GM10248 (cell line): ENCODE data around the gene RAB7B.

Experiments
- CTCF ChIA-PET: fragments of 300-600 bp; sonication (Branson Sonifier 250); formaldehyde crosslinking; extraction: SDS; loops from one replicate; lab custom pipeline; 2021; ENCODE audit warnings: antibody characterized with exemption; lab: Yijun Ruan, JAX
- POLR2A ChIA-PET: fragments of 350-650 bp; sonication (Branson Sonifier 250); formaldehyde crosslinking; extraction: SDS; loops from one replicate; lab custom pipeline; 2020; ENCODE audit warnings: antibody characterized with exemption; lab: Yijun Ruan, JAX
- DNase-seq: peaks from one replicate; pipeline ENCODE4 v3.0.0; 2012; ENCODE audit errors: extremely low spot score
- TF ChIP-seq, protein P1 (sequence below): IDR thresholded peaks from 2 replicates; pipeline ENCODE4 v1.5.1; 2012; ENCODE audit warnings: mild to moderate bottlenecking, low read depth; ENCODE audit errors: extremely low read depth, missing control alignments, control extremely low read depth

Gene RAB7B

DNA sequence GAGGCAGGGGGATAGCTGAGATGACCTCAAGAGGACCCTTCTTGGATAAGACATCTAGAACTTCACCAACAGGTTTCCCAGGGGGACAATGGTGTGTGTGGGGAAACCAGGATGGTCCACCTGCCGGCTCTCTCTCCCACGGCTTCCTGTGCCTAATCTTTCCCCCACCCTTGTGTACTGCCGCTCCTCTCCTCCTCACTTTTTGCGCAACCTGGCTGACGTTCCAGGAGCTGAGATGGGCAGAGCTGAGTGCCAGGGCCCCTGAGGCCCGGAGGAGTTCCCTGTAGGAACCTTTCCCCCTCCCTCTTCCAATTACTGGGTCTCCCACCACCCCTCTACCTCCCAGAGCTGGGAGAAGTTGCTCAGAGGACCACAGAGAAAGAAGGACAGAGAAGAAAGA, 66.9 kb downstream of the RAB7B start:
- TF ChIP-seq, protein P1, sequence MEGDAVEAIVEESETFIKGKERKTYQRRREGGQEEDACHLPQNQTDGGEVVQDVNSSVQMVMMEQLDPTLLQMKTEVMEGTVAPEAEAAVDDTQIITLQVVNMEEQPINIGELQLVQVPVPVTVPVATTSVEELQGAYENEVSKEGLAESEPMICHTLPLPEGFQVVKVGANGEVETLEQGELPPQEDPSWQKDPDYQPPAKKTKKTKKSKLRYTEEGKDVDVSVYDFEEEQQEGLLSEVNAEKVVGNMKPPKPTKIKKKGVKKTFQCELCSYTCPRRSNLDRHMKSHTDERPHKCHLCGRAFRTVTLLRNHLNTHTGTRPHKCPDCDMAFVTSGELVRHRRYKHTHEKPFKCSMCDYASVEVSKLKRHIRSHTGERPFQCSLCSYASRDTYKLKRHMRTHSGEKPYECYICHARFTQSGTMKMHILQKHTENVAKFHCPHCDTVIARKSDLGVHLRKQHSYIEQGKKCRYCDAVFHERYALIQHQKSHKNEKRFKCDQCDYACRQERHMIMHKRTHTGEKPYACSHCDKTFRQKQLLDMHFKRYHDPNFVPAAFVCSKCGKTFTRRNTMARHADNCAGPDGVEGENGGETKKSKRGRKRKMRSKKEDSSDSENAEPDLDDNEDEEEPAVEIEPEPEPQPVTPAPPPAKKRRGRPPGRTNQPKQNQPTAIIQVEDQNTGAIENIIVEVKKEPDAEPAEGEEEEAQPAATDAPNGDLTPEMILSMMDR, result no peak
- no peak for DNase-seq
- CTCF ChIA-PET, result interaction anchor here (1.7 kb wide), 1 partner anchor 41 kb away, joined by 4 read pairs; no protein-coding TSS in a partner anchor
- POLR2A ChIA-PET, result no interaction called here

DNA sequence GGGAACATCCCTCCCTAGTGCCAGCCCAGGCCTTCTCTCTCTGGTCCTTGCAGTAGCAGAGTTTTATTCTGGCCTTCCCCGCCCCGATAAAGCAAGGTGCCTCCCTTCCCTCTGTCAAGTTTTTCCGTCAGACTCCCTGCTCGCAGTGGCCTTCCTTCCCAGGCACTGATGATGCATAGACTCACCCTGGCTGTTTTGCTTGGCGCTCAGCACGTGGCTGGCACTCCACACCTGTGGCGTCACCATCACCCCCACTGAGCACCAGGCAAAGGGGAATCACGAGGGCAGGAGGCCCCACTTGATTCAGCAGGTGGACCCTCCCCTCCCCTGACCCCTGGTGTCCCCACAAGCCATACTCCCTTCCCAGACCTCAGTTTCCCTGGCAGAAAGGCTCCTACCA, 67.3 kb downstream of the RAB7B start:
- POLR2A ChIA-PET, result no interaction called here
- CTCF ChIA-PET, result interaction anchor here (1.7 kb wide), 1 partner anchor 41 kb away, joined by 4 read pairs; no protein-coding TSS in a partner anchor

GRCh38 chr1:205934788-205935187, 68.4 kb downstream of the RAB7B start:
- TF ChIP-seq, protein P1, result no peak
- ChIA-PET CTCF (interaction anchor here (0.8 to 1.3 kb wide), 3 partner anchors 15 to 48 kb away, joined by 3 to 5 read pairs (median 3); no protein-coding TSS in a partner anchor), POLR2A (no interaction called here)
- DNase-seq, result no peak

More for the DNA sequence above, 67.3 kb downstream of the RAB7B start:
- TF ChIP-seq, protein P1, result no peak
- DNase-seq, result no peak

DNA sequence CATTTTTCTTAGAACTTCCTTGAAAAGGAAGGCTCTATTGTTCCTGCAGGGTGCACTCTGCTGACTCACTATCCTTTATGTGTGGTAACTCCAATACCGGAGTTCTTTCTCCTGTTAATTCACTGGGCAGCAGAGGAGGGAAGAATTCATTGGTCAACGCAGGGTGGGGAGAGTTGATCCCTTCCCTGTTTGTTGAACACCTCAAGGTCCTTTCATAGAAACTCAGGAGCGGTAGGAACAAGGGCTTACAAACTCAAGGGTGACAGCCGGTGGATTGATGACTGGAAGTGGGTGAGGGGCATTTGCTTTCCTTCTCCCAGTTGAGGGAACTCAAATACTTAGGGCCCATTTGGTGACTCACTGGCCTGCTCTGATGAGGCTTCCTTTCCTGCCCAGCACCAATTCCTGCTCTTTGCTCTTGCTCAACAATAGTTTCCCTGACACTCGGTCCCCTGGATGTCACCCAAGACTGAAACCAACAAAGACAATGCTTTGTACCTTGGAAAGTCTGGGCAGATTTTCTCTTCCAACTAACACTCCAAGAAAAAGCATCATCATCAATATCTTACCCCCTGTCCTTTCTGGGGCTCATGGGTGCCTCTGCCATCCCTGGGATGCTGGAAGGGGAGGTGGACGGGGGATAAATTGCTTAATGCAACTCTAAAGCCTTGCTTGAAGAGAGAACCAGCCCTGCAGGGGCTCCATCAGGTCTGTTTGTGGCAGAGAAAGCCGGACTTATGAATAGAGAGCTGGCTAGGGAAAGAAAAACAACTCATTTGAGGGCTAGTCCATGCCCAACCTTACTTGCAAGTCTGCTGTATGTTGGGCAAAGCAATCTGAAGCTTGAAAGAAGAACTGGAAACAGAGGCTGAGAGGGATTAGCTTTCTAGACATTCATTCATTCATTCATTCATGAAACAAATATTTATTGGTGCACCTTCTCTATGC, 69.2 kb downstream of the RAB7B start:
- TF ChIP-seq, protein P1, result no peak
- ChIA-PET CTCF (interaction anchor here (0.9 to 1.4 kb wide), 5 partner anchors 15 to 49 kb away, joined by 3 to 7 read pairs (median 5); no protein-coding TSS in a partner anchor), POLR2A (no interaction called here)
- no peak for DNase-seq

- no peak for DNase-seq
- ChIA-PET POLR2A (no interaction called here), CTCF (interaction anchor here (1.0 to 1.4 kb wide), 3 partner anchors 14 to 45 kb away, joined by 3 to 7 read pairs (median 5); no protein-coding TSS in a partner anchor)
- TF ChIP-seq, protein P1, result no peak
Measured at GRCh38 chr1:205932776-205933175, 70.4 kb downstream of the RAB7B start.

- CTCF ChIA-PET, result interaction anchor here (5.8 to 5.9 kb wide), 2 partner anchors 12 to 46 kb away, joined by 24 to 36 read pairs; no protein-coding TSS in a partner anchor
- no peak for DNase-seq
- TF ChIP-seq, protein P1, result no peak
- POLR2A ChIA-PET, result no interaction called here
Measured at GRCh38 chr1:205930799-205931281, 72.4 kb downstream of the RAB7B start.
